Psoas muscle (tissue), 8 donors: ENCODE results near the gene NNAT. TPM values are rescaled to one million over a fixed set of nuclear protein-coding genes. Genes with fewer than 3 reads are reported as not detected.

Source experiments
- ATAC-seq, 4 donors: fragments of 200-7000 bp; cut with Tn5 transposase; one replicate each; pipeline ENCODE4 v1.9.1; 2020; ENCODE audit warnings: moderate library complexity in 3 of 4, mild to moderate bottlenecking in 2 of 4
- DNase-seq, 2 donors: peaks; one replicate each; pipeline ENCODE4 v3.0.0-alpha.2; 2020
- H3K27ac ChIP-seq: fragments of 200-600 bp; one replicate; pipeline ENCODE4 v1.8.0; 2022
- H3K27me3 ChIP-seq, 3 donors: fragments of 200-600 bp in 1 of 3; one replicate each; pipeline versions ENCODE4 v1.6.1 to v1.8.0; 2013 to 2022; ENCODE audit warnings: low read length in 2 of 3, mild to moderate bottlenecking in 2 of 3, moderate library complexity in 1 of 3; ENCODE audit not compliant: insufficient read depth in 3 of 3
- H3K36me3 ChIP-seq, 2 donors: fragments of 200-600 bp in 1 of 2; one replicate each; pipeline versions ENCODE4 v1.6.1 to v1.8.0; 2013 to 2022; ENCODE audit warnings: low read depth in 1 of 2, mild to moderate bottlenecking in 1 of 2, moderate library complexity in 1 of 2; ENCODE audit not compliant: insufficient read depth in 1 of 2
- H3K4me1 ChIP-seq: fragments of 200-600 bp; one replicate; pipeline ENCODE4 v1.8.0; 2022
- H3K4me3 ChIP-seq: fragments of 200-600 bp; one replicate; pipeline ENCODE4 v1.8.0; 2022; ENCODE audit warnings: mild to moderate bottlenecking
- H3K9me3 ChIP-seq: fragments of 200-600 bp; one replicate; pipeline ENCODE4 v1.8.0; 2022
- WGBS, 3 donors: extraction: QIAGEN DNeasy Blood & Tissue Kit; methylation state at CpG; one replicate each; pipeline versions ENCODE4 v1.1.6 to v1.1.7; 2013; 5-methylcytosine and 5-hydroxymethylcytosine counted together
- intact Hi-C, 2 donors: fragments of 100-400 bp; cut with DNase I; formaldehyde crosslinking; loops; one replicate each; pipeline versions ENCODE4 v1.11.0 to v1.14.2; 2022
- polyA plus RNA-seq, 3 donors: library from polyadenylated mRNA; stranded (reverse); fragments of 200-250 nt; gene quantifications; one replicate each; pipeline ENCODE4 v1.2.3, GENCODE V29; 2013
- total RNA-seq, 4 donors: library from RNA; stranded (reverse); fragmentation: NEBNext Ultra II Directional in 2 of 4; extraction: Animal tissue kit (Norgen Biotek cat#: 25700) in 2 of 4; gene quantifications; one replicate each; pipeline versions ENCODE4 v1.2.1 to v1.2.4, GENCODE V29; 2021 to 2023
- TF ChIP-seq, protein P1 (sequence below): fragments of 200-600 bp; IDR thresholded peaks from one replicate; pipeline ENCODE4 v1.8.0; 2022; ENCODE audit warnings: antibody characterized with exemption
- donor health status: healthy with polysubstance abuse.
- donor health status: DM: no; HTN: no; CAD: no; lungs with moderate emphysema.
- donor health status: Bipolar disorder and iron deficiency.
- donor health status: healthy.
- donor health status: DM: yes; HTN: yes; CAD: no.
- donor health status: DM: no; HTN: no; CAD: no.
- donor health status: DM: no; HTN: no; CAD: no.
- donor health status: DM: yes; HTN: yes; CAD: no.

The NNAT gene
- total and polyA plus RNA-seq, 7 donors: 0.50 to 52.3 (median 2.0) TPM

DNA sequence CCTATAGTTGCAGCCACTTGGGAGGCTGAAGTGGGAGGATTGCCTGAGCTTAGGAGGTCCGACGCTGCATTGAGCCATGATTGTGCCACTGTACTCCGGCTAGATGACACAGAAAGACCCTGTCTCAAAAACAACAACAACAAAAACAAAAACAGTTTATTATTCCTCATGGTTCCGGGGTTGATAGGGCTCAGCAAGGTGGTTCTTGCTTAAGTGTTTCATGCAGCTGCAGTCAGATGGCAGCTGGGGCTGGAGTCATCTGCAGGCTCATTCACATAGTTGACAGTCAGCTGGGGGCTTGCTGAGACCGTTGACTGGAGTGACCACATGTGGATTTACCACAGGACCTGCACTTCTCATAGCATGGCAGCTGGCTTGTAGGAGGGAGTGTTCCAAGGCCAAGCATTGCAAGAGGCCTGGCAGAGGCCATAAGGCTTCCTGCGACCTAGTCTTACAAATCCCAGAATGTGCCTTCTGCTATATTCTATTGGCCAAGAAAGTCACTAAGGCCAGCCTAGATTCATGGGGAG is 28.9 kb upstream of the NNAT start:
- 83 to 86% (median 86%) methylated on average over 6 of the region's 6 CpGs for WGBS, 3 donors
- TF ChIP-seq, protein P1, sequence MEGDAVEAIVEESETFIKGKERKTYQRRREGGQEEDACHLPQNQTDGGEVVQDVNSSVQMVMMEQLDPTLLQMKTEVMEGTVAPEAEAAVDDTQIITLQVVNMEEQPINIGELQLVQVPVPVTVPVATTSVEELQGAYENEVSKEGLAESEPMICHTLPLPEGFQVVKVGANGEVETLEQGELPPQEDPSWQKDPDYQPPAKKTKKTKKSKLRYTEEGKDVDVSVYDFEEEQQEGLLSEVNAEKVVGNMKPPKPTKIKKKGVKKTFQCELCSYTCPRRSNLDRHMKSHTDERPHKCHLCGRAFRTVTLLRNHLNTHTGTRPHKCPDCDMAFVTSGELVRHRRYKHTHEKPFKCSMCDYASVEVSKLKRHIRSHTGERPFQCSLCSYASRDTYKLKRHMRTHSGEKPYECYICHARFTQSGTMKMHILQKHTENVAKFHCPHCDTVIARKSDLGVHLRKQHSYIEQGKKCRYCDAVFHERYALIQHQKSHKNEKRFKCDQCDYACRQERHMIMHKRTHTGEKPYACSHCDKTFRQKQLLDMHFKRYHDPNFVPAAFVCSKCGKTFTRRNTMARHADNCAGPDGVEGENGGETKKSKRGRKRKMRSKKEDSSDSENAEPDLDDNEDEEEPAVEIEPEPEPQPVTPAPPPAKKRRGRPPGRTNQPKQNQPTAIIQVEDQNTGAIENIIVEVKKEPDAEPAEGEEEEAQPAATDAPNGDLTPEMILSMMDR: no peak
- ATAC-seq: peak in 3 of 4 donors; percentile 16 to 30 (median 21)

DNA sequence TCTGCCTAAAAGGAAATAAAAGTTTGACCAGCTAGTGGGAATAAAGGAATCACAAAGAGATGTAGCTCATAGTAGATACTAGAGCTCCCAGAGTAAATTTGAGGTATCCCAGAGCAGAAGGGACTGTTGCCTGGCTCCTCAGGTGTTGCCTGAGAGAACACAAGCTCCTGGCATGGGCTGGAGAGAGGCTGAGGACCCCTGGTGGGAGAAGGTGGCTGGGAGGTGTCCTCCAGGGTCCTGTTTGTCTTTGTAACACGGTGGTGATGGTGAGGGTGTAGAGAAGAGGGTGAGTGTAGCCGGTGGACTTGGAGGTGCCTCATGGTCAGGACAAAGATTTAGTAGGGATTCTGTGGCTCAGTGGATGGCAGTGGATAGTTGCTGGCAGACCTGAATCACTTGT is 28.1 kb upstream of the NNAT start:
- intact Hi-C loops: no loop called here
- TF ChIP-seq, protein P1: no peak
- peaks cover 0 to 13% of the 10 kb centered on the region in 2 donors for H3K36me3 ChIP-seq
- no peak overlapping the region for H3K27ac ChIP-seq
- H3K4me1 ChIP-seq: no peaks in the 10 kb centered on the region
- WGBS, 3 donors: 69 to 81% (median 79%) methylated on average over 2 of the region's 2 CpGs
- DNase-seq (no peak), ATAC-seq (no peak)
- H3K27me3 ChIP-seq: no peaks in the 10 kb centered on the region
- H3K4me3 ChIP-seq: no peak overlapping the region
- no peaks in the 10 kb centered on the region for H3K9me3 ChIP-seq

More for the DNA sequence above, 28.9 kb upstream of the NNAT start:
- H3K4me3 ChIP-seq: no peak overlapping the region
- intact Hi-C loops: no loop called here
- H3K27me3 ChIP-seq: no peaks in the 10 kb centered on the region
- peaks cover 0 to 13% of the 10 kb centered on the region in 2 donors for H3K36me3 ChIP-seq
- no peak for DNase-seq
- no peaks in the 10 kb centered on the region for H3K9me3 ChIP-seq
- no peak overlapping the region for H3K27ac ChIP-seq
- no peaks in the 10 kb centered on the region for H3K4me1 ChIP-seq

GRCh38 chr20:37494301-37494700 is 26.7 kb upstream of the NNAT start:
- no peak overlapping the region for H3K4me3 ChIP-seq
- no peaks in the 10 kb centered on the region for H3K4me1 ChIP-seq
- intact Hi-C loops: no loop called here
- H3K9me3 ChIP-seq: no peaks in the 10 kb centered on the region
- H3K36me3 ChIP-seq: peaks cover 0 to 20% of the 10 kb centered on the region in 2 donors
- TF ChIP-seq, protein P1: no peak
- no peak overlapping the region for H3K27ac ChIP-seq
- 75 to 86% (median 77%) methylated on average over 8 of the region's 8 CpGs for WGBS, 3 donors
- H3K27me3 ChIP-seq: no peaks in the 10 kb centered on the region
- DNase-seq: no peak
- no peak for ATAC-seq

DNA sequence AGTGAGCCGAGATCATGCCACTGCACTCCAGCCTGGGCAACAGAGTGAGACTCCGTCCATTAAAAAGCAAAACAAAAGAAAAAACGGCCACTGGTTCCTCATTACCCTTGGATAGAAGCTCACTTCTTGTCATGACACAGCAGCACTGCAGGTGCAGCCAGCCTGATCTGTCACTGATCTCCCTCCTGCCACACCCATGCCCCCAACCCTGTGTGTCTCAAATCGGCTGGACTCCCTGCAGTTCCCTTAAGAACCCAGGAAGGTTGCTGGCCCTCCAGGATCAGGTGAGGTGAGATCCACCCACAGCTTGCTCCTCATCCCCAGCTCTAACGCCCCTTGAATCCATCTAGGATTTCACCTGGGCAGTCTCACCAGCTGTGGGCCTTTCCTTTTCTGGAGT is 26.3 kb upstream of the NNAT start:
- ATAC-seq: no peak

More for the DNA sequence above, 26.3 kb upstream of the NNAT start:
- Histone ChIP-seq H3K36me3 (peaks cover 0 to 20% of the 10 kb centered on the region in 2 donors), H3K27me3 (no peaks in the 10 kb centered on the region), H3K27ac (no peak overlapping the region), H3K9me3 (no peaks in the 10 kb centered on the region), H3K4me1 (no peaks in the 10 kb centered on the region), H3K4me3 (no peak overlapping the region)
- intact Hi-C loops: no loop called here
- TF ChIP-seq, protein P1: no peak
- WGBS, 3 donors: 83 to 87% (median 86%) methylated on average over 5 of the region's 5 CpGs
- no peak for DNase-seq
